K562 (cell line): ENCODE data around the gene PAFAH1B2. TPM values are rescaled to one million over a fixed set of nuclear protein-coding genes. Genes with fewer than 3 reads are reported as not detected.
"Not testable (repeated sequence)": the region's sequence is repeated elsewhere in the genome, so short reads cannot be mapped to it uniquely, and the experiment has no call there.

Source experiments
- ATAC-seq: fragments of 200-7000 bp; cut with Tn5 transposase; 3 replicates; pipeline ENCODE4 v1.9.1; 2020; ENCODE audit warnings: moderate library complexity
- BruUV-seq: library from RNA; stranded (reverse); fragments of 400-500 nt; replicated peaks from 2 replicates; lab custom pipeline; 2021; lab: Mats Ljungman, UMichigan
- CTCF ChIA-PET: fragments of 300-600 bp; formaldehyde crosslinking; extraction: SDS; loops from one replicate; lab custom pipeline; 2021; ENCODE audit warnings: low intra/inter-chr PET ratio; lab: Yijun Ruan, JAX
- POLR2A ChIA-PET: fragments of 300-600, 350-650 bp; sonication (Branson Sonifier 250); formaldehyde crosslinking; extraction: SDS; loops from one replicate; lab custom pipeline; 2021; ENCODE audit warnings: antibody characterized with exemption, inconsistent platforms; lab: Yijun Ruan, JAX
- DNase-seq, 4 experiments: peaks; one replicate each; pipeline versions ENCODE4 v3.0.0 to v3.0.0-alpha.2; 2011 to 2018; ENCODE audit warnings: low spot score in 3 of 4, mixed read lengths in 3 of 4; ENCODE audit errors: extremely low read depth in 1 of 4
- FAIRE-seq: peaks from 2 replicates; lab custom pipeline; 2011; peaks lifted over from hg19 to GRCh38; lab: Jason Lieb, UNC
- H2AFZ ChIP-seq: 2 replicates; pipeline ENCODE4 v1.6.0; 2011; ENCODE audit warnings: low read depth, low read length, control low read depth, inconsistent platforms
- H3K27ac ChIP-seq: fragments of 200-600 bp; 3 replicates; pipeline ENCODE4 v1.8.0; 2011; ENCODE audit warnings: low read depth, mild to moderate bottlenecking, control low read depth, inconsistent platforms, low read length, moderate library complexity, mixed read lengths; ENCODE audit errors: extremely low read depth
- H3K27me3 ChIP-seq, 2 experiments: fragments of 300-600 bp in 1 of 2; 2 replicates in 1 of 2; 3 replicates in 1 of 2; pipeline versions ENCODE4 v1.6.0 to v1.8.0; 2011; ENCODE audit warnings: inconsistent platforms in 2 of 2, low read length in 2 of 2, mild to moderate bottlenecking in 1 of 2, mixed read lengths in 1 of 2, moderate library complexity in 1 of 2; ENCODE audit not compliant: control insufficient read depth in 2 of 2, insufficient read depth in 2 of 2
- H3K36me3 ChIP-seq: fragments of 300-600 bp; 3 replicates; pipeline ENCODE4 v1.8.0; 2011; ENCODE audit warnings: mild to moderate bottlenecking, low read length, inconsistent platforms; ENCODE audit not compliant: control insufficient read depth, insufficient read depth
- H3K4me1 ChIP-seq, 2 experiments: fragments of 200-600 bp in 1 of 2; replicated peaks in 1 of 2; 2 replicates in 1 of 2; 3 replicates in 1 of 2; pipeline versions ENCODE4 v1.5.1 to v1.8.0; 2011; ENCODE audit warnings: inconsistent platforms in 2 of 2, low read length in 2 of 2, mild to moderate bottlenecking in 1 of 2, mixed read lengths in 1 of 2, moderate library complexity in 1 of 2; ENCODE audit not compliant: control insufficient read depth in 2 of 2, insufficient read depth in 2 of 2
- H3K4me2 ChIP-seq: 2 replicates; pipeline ENCODE4 v1.6.1; 2011; ENCODE audit warnings: low read length, control low read depth, inconsistent platforms, mixed read lengths; ENCODE audit not compliant: insufficient read depth
- H3K4me3 ChIP-seq: fragments of 200-600 bp; sonication (generic), shearing (Covaris generic); 2 replicates; pipeline ENCODE4 v1.5.1; 2016; ENCODE audit warnings: control low read depth, inconsistent platforms
- H3K79me2 ChIP-seq: fragments of 200-600 bp; 3 replicates; pipeline ENCODE4 v1.8.0; 2011; ENCODE audit warnings: low read length, inconsistent platforms; ENCODE audit not compliant: control insufficient read depth, insufficient read depth
- H3K9ac ChIP-seq, 2 experiments: 2 replicates each; pipeline versions ENCODE4 v1.6.0 to v1.6.1; 2011; ENCODE audit warnings: low read depth in 2 of 2, low read length in 2 of 2, control low read depth in 1 of 2, inconsistent platforms in 1 of 2, mild to moderate bottlenecking in 1 of 2, mixed read lengths in 1 of 2; ENCODE audit not compliant: insufficient read depth in 1 of 2
- H3K9me1 ChIP-seq: one replicate; pipeline ENCODE4 v1.6.0; 2011; ENCODE audit warnings: inconsistent platforms, mild to moderate bottlenecking, low read length, moderate library complexity; ENCODE audit not compliant: control insufficient read depth, insufficient read depth
- H3K9me3 ChIP-seq: replicated peaks from 2 replicates; pipeline ENCODE4 v1.5.1; 2011; ENCODE audit warnings: low read depth, low read length, inconsistent platforms; ENCODE audit not compliant: control insufficient read depth, insufficient read depth
- H4K20me1 ChIP-seq: replicated peaks from 2 replicates; pipeline ENCODE4 v1.6.1; 2011; ENCODE audit warnings: low read length, inconsistent platforms, mixed read lengths; ENCODE audit not compliant: control insufficient read depth, insufficient read depth
- CBX3 ChIP-seq, 2 experiments: IDR thresholded peaks; 1 replicate in 1 of 2; 2 replicates in 1 of 2; pipeline ENCODE4 v1.6.1; 2012; ENCODE audit warnings: inconsistent platforms in 2 of 2, low read length in 2 of 2, borderline replicate concordance in 1 of 2, control low read depth in 1 of 2
- HCFC1 ChIP-seq: IDR thresholded peaks from 2 replicates; pipeline ENCODE4 v1.6.1; 2012; ENCODE audit warnings: low read depth, low read length, improper control_type of control experiment
- KDM2B ChIP-seq: fragments of 250-450 bp; sonication (Bioruptor Pico); IDR thresholded peaks from 2 replicates; pipeline ENCODE4 v1.8.0; 2021; ENCODE audit warnings: mild to moderate bottlenecking, moderate library complexity
- MYC ChIP-seq, 2 experiments: fragments of 250-450 bp in 1 of 2; sonication (Bioruptor Pico) in 1 of 2; IDR thresholded peaks; 2 replicates each; pipeline versions ENCODE4 v1.5.1 to v1.6.1; 2012 to 2021; ENCODE audit warnings: low read depth in 2 of 2, borderline replicate concordance in 1 of 2, improper control_type of control experiment in 1 of 2, low read length in 1 of 2, mild to moderate bottlenecking in 1 of 2, moderate library complexity in 1 of 2
- NCOA6 ChIP-seq: fragments of 450-650 bp; IDR thresholded peaks from 2 replicates; pipeline ENCODE4 v1.6.1; 2017; ENCODE audit warnings: mild to moderate bottlenecking
- TAF1 ChIP-seq: IDR thresholded peaks from 2 replicates; pipeline ENCODE4 v1.6.1; 2011; ENCODE audit warnings: mild to moderate bottlenecking, low read length, moderate library complexity; ENCODE audit not compliant: insufficient read depth, control insufficient read depth, severe bottlenecking; ENCODE audit errors: extremely low read depth
- TBL1XR1 ChIP-seq, 2 experiments: IDR thresholded peaks; 2 replicates each; pipeline ENCODE4 v1.6.1; 2012; ENCODE audit warnings: improper control_type of control experiment in 2 of 2, low read length in 2 of 2, mild to moderate bottlenecking in 1 of 2
- WHSC1 ChIP-seq: IDR thresholded peaks from one replicate; pipeline ENCODE4 v1.6.1; 2012; ENCODE audit warnings: low read length, control low read depth, inconsistent platforms
- WGBS: fragments of 100-300 bp; shearing (Covaris generic); methylation state at CpG from one replicate; pipeline ENCODE4 v1.1.6; 2016; ENCODE audit warnings: low coverage, mixed read lengths; ENCODE audit not compliant: insufficient coverage; ENCODE audit errors: missing lambda C conversion rate; 5-methylcytosine and 5-hydroxymethylcytosine counted together
- in situ Hi-C: fragments of 300-500 bp; cut with MboI; formaldehyde crosslinking; loops from 4 replicates; pipeline ENCODE4 v1.15.0; 2018; ENCODE audit warnings: inconsistent platforms, mixed read lengths
- intact Hi-C: fragments of 100-400 bp; cut with micrococcal nuclease; formaldehyde crosslinking; loops from 2 replicates; pipeline ENCODE4 v1.14.2; 2022
- polyA plus RNA-seq, 8 experiments: library from polyadenylated mRNA; depleted of rRNA in 4 of 8; stranded (reverse) in 5 of 8; unstranded in 3 of 8; fragments of >200 nt; fragmentation: Nextera tagmentation in 2 of 8; fragmentation: Illumina TruSeq in 1 of 8; extraction: Ambion mirVana in 2 of 8; extraction: Trizol in 1 of 8; gene quantifications; 2 replicates each; pipeline versions ENCODE4 v1.2.1 to v1.2.3, GENCODE V29; 2011 to 2014; ENCODE audit warnings: inconsistent platforms in 1 of 8, missing spikeins in 1 of 8
- total RNA-seq, 7 experiments: library from RNA; depleted of rRNA in 6 of 7; stranded (reverse); fragments of >200 nt in 6 of 7; fragmentation: Illumina TruSeq in 2 of 7; extraction: Trizol in 2 of 7; gene quantifications; 2 replicates each; pipeline versions ENCODE4 v1.2.1 to v1.2.3, GENCODE V29; 2011 to 2021; ENCODE audit warnings: low replicate concordance in 1 of 7
- TF ChIP-seq, protein P1 (sequence below): IDR thresholded peaks from 2 replicates; pipeline ENCODE4 v1.6.1; 2012; ENCODE audit warnings: low read depth, low read length, improper control_type of control experiment, borderline replicate concordance
- TF ChIP-seq, protein P2 (sequence below), 2 experiments: fragments of 250-450 bp in 1 of 2; fragments of 450-650 bp in 1 of 2; sonication (Bioruptor Pico) in 1 of 2; IDR thresholded peaks; 2 replicates each; pipeline versions ENCODE4 v1.6.1 to v1.8.0; 2016 to 2021; ENCODE audit warnings: mild to moderate bottlenecking in 2 of 2, moderate library complexity in 2 of 2, missing compliant biosample characterization in 1 of 2, missing genetic modification characterization in 1 of 2
- TF ChIP-seq, protein P3 (sequence below): sonication (generic); formaldehyde crosslinking; IDR thresholded peaks from 2 replicates; pipeline ENCODE4 v1.8.1; 2023; ENCODE audit warnings: mild to moderate bottlenecking, missing genetic modification reagents

Gene PAFAH1B2
- total and polyA plus RNA-seq, 9 of the 15 experiments (the other 6 are each of a cell fraction or from before 2014, with no cell fraction given) = 27.8 to 94.7 (median 64.9) TPM

DNA sequence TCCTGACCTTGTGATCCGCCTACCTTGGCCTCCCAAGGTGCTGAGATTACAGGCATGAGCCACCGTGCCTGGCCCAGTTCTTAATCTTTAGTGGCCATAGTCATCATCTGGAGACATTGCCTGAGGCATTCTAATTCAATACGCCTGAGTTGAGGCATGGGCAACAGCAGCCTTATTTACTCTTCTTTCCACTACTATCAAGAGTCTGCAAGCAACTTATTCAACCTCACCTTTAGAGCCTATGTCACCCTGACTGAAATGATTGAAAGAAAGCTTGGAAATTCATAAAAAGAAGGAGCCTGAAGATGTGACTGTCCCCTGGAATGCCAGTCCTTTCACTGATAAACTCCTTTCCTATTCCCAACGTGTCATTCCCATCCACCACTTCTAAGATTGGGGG is 15.8 kb upstream of the PAFAH1B2 start:
- no peaks in the 10 kb centered on the region for H3K9me1 ChIP-seq
- FAIRE-seq = no peak
- ATAC-seq = no peak

DNA sequence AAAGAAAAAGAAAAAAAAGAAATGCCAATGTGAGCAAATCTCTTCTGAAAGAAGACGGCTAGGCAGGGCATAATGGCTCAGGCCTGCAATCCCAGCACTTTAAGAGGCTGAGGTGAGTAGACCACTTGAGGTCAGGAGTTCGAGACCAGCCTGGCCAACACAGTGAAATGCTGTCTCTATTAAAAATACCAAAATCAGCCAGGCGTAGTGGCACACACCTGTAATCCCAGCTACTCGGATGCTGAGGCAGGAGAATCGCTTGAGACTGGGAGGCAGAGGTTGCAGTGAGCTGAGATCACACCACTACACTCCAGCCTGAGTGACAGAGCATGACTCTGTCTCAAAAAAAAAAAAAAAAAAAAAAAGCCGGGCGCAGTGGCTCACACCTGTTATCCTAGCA is 13.7 kb upstream of the PAFAH1B2 start:
- DNase-seq, H3K9me1 ChIP-seq, H3K4me2 ChIP-seq, ATAC-seq, H3K4me1 ChIP-seq, in situ Hi-C loops, H3K9me3 ChIP-seq, H3K9ac ChIP-seq, intact Hi-C loops, H2AFZ ChIP-seq, H3K36me3 ChIP-seq, H4K20me1 ChIP-seq, H3K4me3 ChIP-seq, BruUV-seq, CTCF ChIA-PET, H3K79me2 ChIP-seq, POLR2A ChIA-PET, H3K27ac ChIP-seq, FAIRE-seq: not testable (repeated sequence)
- WGBS = 26% methylated on average over 5 of the region's 7 CpGs
- H3K27me3 ChIP-seq = peaks cover 4 to 14% of the 10 kb centered on the region in 2 experiments; a peak in 4 of 5 replicates

More for the DNA sequence above, 15.8 kb upstream of the PAFAH1B2 start:
- Histone ChIP-seq H3K4me1 (no peaks in the 10 kb centered on the region), H4K20me1 (no peaks in the 10 kb centered on the region), H3K79me2 (no peaks in the 10 kb centered on the region), H3K27me3 (peaks cover 4 to 14% of the 10 kb centered on the region in 2 experiments; a peak in 4 of 5 replicates), H3K36me3 (no peaks in the 10 kb centered on the region), H3K27ac (no peak overlapping the region), H3K9me3 (no peaks in the 10 kb centered on the region), H3K4me3 (no peak overlapping the region), H3K9ac (no peak overlapping the region), H2AFZ (no peak overlapping the region), H3K4me2 (no peak overlapping the region)
- intact Hi-C loops (no loop called here), in situ Hi-C loops (no loop called here)
- WGBS = 8% methylated on average over 4 of the region's 4 CpGs
- DNase-seq = no peak
- ChIA-PET POLR2A (interaction anchor here (0.6 to 1.3 kb wide), 2 partner anchors 9 to 227 kb away, joined by 3 to 4 read pairs; no protein-coding TSS in a partner anchor), CTCF (no interaction called here)
- TF ChIP-seq, protein P1, sequence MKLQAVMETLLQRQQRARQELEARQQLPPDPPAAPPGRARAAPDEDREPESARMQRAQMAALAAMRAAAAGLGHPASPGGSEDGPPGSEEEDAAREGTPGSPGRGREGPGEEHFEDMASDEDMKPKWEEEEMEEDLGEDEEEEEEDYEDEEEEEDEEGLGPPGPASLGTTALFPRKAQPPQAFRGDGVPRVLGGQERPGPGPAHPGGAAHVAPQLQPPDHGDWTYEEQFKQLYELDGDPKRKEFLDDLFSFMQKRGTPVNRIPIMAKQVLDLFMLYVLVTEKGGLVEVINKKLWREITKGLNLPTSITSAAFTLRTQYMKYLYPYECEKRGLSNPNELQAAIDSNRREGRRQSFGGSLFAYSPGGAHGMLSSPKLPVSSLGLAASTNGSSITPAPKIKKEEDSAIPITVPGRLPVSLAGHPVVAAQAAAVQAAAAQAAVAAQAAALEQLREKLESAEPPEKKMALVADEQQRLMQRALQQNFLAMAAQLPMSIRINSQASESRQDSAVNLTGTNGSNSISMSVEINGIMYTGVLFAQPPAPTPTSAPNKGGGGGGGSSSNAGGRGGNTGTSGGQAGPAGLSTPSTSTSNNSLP = no peak
- TF ChIP-seq KDM2B (CRISPR knock-in tag) = no peak
- TF ChIP-seq, protein P2, sequence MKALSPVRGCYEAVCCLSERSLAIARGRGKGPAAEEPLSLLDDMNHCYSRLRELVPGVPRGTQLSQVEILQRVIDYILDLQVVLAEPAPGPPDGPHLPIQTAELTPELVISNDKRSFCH (CRISPR knock-in tag; IDR thresholded peaks at IDR 0.05) = no peak
- TF ChIP-seq, protein P2 (tag; IDR thresholded peaks at IDR 0.05) = no peak
- TF ChIP-seq TBL1XR1 (IDR thresholded peaks at IDR 0.05; ENCODE audit: low read length in 2 of 2) = no peak
- no peak for TF ChIP-seq NCOA6
- TF ChIP-seq, protein P3, sequence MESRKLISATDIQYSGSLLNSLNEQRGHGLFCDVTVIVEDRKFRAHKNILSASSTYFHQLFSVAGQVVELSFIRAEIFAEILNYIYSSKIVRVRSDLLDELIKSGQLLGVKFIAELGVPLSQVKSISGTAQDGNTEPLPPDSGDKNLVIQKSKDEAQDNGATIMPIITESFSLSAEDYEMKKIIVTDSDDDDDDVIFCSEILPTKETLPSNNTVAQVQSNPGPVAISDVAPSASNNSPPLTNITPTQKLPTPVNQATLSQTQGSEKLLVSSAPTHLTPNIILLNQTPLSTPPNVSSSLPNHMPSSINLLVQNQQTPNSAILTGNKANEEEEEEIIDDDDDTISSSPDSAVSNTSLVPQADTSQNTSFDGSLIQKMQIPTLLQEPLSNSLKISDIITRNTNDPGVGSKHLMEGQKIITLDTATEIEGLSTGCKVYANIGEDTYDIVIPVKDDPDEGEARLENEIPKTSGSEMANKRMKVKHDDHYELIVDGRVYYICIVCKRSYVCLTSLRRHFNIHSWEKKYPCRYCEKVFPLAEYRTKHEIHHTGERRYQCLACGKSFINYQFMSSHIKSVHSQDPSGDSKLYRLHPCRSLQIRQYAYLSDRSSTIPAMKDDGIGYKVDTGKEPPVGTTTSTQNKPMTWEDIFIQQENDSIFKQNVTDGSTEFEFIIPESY (CRISPR knock-in tag) = no peak
- TF ChIP-seq WHSC1 = no peak
- TF ChIP-seq HCFC1 = no peak
- no peak for TF ChIP-seq CBX3 (IDR thresholded peaks at IDR 0.05; ENCODE audit: borderline replicate concordance in 1 of 2, low read length in 2 of 2)
- no peak for TF ChIP-seq TAF1
- TF ChIP-seq MYC (IDR thresholded peaks at IDR 0.05; ENCODE audit: low read depth, low read length) = no peak
- no peak for TF ChIP-seq MYC (CRISPR knock-in tag; IDR thresholded peaks at IDR 0.05; ENCODE audit: borderline replicate concordance, low read depth)
- no TSS peak for BruUV-seq
